ENCODE measurements around the gene DDR2.
"Not testable (repeated sequence)": the region's sequence is repeated elsewhere in the genome, so short reads cannot be mapped to it uniquely, and the experiment has no call there.

DDR2 gene

DNA sequence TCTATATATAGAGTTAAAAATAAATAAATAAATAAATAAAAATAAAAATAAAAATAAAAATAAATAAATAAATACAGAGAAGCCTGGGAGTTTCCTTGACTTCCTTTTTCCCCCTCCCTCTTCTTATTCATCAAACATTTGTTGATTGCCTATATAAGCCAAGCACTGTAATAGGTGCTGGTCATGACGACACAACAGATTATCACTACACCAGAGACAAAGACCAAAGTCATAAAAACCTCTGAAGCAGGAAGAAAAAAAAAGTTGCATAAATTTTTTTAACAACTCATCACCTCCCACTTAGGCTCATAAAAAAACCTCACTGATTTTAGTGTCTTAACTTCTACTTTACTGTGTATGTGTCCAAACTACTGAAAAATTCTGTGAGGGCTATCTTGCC lies 95.2 kb downstream of the DDR2 start:
- not testable (repeated sequence) for FAIRE-seq

DNA sequence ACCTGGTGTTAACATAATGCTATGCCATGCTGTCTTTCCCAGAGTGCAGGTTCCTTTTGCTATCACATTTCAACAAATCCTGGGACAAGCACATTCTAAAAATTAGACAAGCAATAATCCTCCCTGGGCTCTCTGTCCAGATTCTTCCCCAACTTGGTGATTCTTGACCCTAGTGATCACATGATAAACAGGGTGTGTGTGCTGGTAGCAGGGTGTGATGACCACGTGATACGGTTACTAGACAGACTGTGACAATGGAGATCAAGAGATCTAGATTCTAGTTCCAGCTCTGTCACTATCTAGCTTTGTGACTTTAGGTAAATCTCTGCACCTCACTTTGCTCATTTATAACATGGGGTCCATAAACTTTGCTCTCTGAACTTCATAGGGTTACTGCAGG lies 96.3 kb downstream of the DDR2 start:
- no peak for FAIRE-seq

DNA sequence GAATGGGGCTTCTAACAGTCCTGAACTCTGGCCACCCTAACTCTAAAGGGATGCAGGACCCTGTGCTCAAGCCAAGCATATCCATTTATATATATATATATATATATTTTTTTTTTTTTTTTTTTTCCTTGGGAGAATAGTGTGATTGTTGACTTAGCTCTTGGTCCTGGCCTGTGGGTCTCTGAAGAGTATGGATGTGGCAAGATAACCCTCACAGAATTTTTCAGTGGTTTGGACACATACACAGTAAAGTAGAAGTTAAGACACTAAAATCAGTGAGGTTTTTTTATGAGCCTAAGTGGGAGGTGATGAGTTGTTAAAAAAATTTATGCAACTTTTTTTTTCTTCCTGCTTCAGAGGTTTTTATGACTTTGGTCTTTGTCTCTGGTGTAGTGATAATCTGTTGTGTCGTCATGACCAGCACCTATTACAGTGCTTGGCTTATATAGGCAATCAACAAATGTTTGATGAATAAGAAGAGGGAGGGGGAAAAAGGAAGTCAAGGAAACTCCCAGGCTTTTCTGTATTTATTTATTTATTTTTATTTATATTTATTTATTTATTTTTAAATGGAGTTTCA lies 97.0 kb downstream of the DDR2 start:
- peak; percentile 11 for FAIRE-seq

DNA sequence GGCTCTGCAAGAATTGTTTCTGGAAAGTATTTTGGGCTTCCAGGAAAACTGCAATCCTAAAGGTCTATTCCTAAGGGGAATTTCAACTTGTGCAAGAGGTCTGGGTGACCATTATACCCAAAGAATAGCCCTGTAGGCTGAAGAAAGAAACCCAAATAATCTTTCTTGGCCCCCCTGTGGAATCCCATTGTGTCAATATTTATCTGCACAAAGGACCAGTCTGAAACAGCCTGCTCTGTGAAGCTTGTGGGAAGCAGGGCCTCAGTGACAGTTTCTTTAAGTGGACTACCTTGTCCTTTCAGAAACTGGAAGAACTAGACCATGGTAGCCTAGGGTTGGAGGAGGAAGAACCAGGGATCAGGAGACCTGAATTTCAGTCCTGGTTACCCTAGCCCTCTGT lies 99.8 kb downstream of the DDR2 start:
- no peak for FAIRE-seq

DNA sequence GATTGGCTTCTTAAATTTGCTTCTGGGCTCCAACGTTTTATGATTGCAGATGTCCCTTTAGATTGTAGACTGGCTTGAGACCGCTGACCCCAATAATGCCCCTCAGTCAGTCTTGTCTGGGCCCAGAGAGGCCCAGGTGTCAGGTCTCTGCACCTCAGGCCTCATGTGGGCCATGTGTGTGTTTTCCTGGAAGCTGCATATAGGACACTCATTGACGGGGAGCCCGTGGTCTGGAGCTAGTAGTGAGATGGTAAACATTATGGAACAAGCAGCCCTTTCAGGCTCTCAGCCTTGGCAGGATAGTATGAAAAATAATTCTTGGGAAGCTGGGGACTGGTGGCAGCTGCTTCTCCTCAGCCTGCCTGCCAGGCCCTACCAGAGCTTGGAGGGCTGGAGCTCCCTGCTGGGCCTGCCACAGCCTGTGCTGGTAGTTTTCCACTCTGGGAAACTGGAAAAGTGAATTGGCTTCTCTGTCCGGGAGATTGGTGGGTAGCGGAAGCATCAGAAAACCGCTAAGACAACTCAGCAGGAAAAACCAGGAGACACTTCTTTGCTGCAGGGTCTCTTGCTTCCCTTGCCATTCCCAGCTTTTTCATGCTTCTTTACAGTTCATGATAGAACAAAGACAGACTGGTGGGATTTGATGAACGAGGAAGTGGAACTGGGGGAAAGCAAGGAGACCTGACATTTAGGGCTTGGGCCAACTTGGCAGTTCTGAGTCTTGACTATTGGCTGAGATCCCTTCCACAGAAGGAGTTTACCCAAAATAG lies 100.5 kb downstream of the DDR2 start:
- FAIRE-seq, result no peak

DNA sequence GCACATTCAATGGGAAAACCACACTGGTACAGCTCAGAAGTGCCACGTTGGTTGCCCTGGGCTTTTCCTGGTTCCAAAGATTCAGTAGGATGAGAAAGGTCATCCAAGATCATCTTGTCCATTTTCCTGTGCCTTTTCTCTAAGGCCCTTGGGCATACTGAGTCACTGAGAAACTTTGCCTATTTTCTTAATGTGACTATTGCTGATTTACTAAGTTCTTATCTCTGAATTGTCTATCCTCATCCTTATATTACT lies 101.0 kb downstream of the DDR2 start:
- no peak for FAIRE-seq

DNA sequence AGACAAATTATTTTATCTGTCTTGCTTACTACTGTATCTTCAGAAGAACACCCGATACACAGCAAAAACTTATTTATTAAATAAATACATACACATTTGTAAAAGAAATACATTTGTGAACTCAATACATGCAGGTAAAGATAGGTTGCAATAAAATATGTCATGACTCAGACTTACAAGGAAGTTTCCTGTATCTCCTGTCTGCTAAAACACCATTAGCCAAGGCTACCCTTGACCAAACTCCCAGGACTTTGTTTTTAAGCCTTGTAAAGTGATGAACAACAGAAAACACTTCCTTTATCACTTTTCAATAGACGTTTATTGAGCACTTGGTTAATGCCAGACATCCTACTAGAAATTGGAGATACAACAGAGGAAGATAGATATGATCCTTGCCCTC lies 101.8 kb downstream of the DDR2 start:
- no peak for FAIRE-seq

DNA sequence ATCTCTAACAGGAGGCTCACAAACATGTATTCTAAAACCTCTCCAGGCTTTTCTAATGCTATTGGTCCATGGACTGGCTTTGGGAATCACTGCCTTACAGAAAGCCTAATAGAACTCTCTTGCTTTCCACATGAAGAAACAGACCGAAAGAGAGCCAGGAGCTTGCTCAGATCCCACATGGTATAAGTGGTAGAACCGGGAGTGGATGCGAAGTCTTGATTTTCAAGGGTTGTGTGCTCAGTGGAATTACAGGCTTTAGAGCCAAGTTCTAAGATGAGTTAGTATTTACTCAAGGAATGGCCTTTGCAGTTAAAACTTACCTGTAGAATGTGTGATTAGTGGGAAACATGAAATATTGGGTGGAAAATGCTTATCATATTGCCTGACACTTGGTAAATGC lies 103.9 kb downstream of the DDR2 start:
- FAIRE-seq, result no peak

DNA sequence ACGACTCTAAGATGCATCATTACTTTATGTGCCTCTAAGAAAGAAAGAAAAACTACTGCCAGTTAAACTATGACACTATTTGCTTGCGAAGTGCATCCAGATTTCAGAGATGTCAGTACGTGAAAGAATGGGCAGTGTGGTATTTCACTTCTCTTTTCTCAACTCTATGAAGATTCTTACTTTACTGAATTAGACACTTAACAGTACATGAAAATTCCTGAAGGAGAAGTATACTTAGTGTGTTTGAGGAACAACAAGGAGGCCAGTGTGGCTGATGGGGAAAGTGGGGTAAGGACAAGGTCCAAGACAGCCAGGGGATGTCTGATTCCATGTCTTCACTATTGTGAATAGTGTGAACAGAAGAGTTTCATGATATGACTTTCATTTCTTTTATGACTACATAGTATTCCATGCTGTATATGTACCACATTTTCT lies 104.4 kb downstream of the DDR2 start:
- FAIRE-seq, result no peak

DNA sequence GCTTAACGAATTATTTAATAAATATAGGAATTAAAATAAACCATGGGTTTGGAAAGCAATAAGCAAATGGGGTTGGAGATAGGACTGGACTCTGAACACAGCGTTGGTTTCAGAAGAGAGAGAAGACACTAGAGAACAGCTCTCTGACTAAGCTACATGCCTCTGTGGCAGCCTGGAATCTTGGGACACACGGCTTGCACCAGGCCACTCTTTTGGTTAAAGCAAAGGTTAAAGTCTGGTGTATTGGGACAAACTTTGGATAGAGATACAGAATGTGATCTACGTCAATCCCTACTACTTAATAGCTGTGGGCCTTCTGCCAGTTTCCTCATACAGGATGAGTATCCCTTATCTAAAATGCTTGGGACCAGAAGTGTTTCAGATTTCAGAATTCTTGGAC lies 108.5 kb downstream of the DDR2 start:
- no peak for FAIRE-seq

DNA sequence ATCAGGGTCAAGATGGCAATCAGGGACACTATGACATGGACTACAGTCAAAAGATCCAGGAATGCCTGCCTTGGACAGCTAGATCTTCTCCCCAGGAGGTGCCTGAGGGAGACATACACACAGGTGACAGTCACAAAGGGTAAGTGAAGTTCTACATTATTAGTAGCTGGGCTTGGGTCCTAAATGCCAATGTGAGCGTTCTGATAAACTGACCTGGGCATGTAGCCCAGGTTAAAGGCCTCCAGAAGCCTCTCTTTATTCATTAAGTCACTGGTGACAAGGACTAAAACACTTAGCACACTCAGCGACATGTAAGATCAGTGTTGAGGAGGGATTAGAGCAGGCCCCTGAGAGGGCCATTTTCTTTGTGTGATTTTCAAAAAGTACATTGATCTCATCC lies 109.3 kb downstream of the DDR2 start:
- no peak for FAIRE-seq

DNA sequence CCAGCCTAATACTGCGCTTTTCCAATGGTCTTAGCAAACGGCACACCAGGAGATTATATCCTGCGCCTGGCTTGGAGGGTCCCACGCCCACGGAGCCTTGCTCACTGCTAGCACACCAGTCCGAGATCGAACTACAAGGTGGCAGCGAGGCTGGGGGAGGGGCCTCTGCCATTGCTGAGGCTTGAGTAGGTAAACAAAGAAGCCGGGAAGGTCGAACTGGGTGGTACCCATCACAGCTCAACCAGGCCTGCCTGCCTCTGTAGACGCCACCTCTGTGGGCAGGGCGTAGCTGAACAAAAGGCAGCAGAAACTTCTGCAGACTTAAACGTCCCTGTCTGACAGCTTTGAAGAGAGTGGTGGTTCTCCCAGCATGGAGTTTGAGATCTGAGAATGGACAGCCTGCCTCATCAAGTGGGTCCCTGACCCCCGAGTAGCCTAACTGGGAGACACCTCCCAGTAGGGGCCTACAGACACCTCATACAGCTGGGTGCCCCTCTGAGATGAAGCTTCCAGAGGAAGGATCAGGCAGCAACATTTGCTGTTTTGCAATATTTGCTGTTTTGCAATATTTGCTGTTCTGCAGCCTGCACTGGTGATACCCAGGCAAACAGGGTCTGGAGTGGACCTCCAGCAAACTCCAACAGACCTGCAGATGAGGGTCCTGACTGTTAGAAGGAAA lies 114.1 kb downstream of the DDR2 start:
- not testable (repeated sequence) for FAIRE-seq

DNA sequence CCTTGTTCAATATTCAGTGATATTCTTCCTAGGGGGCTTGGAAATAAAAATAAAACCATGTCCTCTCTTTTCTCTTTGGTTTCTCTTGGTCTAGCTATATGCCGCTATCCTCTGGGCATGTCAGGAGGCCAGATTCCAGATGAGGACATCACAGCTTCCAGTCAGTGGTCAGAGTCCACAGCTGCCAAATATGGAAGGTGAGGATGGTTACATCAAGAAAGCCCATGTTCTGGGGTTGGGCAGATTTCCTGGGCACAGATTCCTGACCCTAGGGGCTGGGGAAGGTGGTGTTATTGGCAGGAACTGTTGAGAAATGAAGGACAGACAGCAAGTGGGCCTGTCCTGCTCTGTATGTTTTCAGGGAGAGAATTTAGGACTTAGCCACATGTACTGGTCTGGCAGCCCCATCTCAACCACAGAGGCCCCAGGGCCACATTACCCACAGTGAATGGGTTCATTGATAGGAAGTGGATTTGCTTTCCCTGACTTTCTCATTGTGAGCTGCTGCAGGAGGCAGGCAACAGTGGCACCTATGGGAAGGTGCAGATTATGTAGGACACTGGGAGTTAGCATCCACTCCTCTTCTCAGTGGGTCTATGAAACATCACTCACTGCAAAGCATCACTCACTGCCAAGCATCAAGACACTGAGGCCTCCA lies 120.9 kb downstream of the DDR2 start:
- FAIRE-seq, result no peak

DNA sequence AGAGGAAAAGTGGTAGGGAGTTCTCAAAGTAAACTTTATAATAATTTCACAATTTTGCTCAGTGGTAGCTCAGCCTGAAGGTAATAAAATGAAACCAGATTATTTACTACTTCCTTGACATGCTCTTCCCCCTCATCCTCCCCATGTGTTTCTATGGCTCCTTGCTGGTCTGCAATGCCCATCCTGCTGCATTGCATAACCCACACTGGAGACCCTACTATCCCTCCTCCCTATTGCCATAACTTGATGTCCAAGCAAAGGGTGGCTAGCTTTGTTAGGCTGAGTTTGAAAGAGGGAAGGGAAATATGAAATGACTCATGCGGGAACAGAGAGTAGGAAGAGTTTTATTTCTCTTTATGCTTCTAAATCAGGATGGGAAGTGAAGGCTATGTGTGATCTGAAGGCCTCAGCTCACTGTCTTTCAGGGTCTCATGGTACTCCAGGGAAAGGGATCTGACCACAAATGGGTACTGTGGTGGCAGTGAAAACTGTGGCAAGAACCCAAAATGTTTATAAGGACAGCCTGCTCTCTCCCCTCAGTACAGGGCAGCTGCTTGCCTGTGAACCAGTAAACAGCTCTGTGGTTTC lies 121.8 kb downstream of the DDR2 start:
- FAIRE-seq, result no peak

DNA sequence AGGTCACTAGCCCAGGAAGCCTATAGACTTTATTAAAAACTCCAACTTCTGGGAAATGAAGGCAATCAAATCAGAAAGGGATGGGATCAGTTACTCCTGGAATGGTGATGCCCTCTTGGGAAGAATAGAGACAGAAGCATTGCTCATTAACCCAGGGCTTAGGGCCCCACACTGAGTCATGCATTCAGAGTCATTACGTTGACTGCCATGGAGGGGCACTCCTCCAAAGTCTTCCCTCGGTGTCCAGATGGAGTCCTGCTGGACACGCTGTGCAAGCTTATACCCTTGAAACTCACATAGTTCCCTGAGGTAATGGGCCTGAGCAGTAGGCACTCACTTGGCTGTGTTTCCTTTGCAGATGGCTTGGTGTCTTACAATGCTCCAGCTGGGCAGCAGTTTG lies 123.0 kb downstream of the DDR2 start:
- no peak for FAIRE-seq

DNA sequence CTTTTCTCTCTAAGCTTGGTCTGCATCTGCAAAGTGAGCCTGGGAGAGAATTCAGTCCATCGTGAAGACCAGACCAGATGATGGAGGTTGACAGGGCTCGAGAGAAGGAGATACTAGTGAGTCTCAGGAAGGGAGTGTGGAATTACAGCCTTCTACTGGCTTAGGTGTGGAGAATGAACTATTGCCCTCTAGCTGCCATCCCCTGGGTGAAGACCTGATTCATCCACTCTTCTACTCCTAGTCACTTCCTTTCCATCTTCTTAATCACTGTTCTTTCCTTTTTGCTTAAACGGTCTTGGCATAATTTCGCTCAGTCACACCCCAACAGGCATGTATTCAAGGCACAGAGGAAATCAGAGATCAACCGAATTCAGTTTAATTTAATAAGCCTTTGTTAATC lies 124.3 kb downstream of the DDR2 start:
- FAIRE-seq, result no peak

DNA sequence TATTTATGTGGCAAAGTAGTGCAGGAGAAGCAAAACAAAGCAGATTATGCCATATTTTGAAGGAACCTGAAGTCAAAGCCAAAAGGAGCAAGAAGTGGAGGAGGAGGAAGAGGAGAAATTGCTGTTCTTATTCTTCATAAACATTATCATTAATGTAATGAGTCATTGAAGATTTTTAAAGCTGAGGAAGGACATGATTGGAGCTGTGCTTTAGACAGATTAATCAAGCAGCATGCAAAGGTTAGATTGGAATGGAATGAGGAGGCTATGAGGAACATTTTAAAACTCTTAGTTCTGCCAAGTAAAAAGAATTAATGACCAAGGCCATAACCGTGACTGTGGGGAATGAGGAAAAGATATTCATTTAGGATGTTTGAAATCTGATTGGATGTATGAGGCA lies 125.2 kb downstream of the DDR2 start:
- FAIRE-seq, result no peak

DNA sequence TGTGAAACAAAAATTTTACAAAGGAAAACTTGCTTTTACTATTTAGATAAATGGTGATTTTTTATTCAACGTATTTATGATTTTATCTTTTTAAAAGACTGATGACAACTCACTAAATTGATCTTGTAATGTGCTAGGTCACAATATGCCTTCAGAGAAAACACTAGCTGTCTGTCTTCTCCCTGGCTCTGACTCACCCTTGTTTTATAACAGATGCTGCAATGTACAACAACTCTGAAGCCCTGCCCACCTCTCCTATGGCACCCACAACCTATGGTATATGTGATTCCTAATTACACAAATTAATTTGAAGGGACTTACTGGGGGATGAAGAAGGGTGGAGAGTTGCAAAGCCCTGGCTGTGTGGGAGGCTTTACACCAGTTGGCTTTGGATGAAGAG lies 133.5 kb downstream of the DDR2 start:
- FAIRE-seq, result no peak

DNA sequence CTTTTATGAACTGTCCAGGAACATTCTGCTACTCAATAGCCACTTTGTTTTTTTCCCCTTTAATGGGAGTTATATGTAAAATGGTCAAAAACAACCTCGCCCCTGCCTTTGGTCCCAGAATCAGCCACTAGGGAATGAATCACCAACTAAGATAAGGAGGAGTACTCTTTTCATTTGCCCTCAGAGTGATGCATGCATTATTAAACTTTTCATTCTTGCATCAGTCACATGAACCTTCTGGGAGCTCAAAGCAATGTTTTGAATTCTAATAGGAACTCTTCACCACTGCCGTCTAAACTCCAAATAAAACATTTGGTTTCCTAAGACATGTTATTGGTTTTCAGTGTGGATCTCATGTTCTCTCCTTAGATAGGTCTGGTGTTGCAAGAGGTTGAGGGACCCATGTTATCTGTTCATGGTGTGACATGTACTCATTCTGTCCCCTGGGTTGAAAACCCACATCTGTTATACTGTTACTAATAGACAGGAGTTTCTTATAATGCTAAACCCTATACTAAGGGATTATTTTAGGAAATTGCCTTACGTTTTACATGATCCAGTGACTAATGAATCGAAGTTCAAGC lies 140.4 kb downstream of the DDR2 start:
- no peak for FAIRE-seq

DNA sequence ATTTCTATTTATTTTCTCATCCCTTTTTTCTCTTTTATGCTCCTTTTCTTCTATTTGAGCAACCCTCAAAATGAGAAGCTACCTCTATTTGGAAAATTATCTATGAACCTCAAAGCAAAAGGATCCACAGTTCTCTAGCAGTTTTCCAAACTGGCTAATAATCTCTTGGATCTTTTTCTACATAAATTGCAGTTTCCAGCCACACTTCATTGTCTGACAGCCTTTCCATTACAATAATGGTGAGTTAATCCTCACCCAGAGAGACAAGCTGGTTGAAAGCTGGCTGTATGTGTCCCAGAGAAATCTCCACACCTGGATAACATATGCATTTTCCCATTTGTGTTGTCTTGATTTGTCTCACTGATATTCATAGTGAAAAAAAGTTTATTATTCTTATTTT lies 141.7 kb downstream of the DDR2 start:
- no peak for FAIRE-seq

DNA sequence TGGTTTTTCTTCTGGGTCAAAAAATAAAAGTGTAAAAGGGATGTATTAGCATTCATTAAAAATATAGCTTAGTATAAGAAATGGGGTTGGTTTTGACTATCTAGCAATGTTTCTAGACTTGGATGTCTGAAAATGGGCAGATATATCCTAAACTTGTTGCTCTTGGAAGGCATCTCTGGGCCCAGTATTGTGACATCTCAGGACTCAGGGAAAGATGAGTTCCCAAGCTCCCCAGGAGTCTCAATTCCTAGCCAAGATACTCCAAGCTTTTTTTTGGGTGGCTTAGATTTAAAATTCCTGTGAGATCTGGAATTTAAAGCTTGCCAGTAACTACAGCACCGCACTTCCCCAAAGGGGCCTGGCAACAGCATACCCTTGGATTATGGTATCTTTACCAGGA lies 146.8 kb downstream of the DDR2 start:
- FAIRE-seq, result no peak

DNA sequence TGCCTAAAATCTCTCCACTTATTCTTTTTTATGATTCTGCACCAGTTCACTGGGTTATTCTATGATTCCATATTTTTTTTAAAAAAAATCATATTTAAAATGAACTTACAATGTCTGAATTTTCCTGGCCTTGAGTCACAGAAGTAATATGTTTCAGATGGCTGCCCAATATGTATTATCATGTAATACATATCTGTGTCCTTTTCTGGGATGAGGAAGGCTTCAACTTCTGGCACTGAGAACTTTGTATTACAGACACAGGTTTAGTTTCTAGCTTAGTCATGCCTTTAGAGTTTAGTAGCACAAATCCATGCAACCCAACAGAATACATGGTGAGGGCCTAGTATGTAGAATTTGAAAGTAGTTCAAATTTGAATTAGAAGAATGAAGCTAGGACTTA lies 150.4 kb downstream of the DDR2 start:
- FAIRE-seq, result no peak

DNA sequence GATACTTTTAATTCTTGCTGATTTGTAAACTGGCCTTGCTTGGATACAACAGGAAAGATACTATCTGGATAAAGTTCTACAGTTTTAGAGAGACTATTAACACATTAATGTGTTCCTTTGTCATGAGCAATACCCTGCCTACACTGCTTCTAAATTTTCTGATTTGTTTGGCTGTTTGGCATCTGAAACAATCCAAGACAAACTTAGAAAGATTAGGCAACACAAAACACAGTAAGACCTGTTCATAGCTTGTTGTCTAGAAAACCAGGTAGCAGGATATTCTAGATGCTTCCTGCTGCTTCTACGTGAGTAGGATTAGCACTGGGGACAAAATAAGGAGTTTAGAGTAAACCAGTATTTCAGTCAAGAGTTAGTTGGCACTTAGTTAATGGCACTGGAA lies 152.7 kb downstream of the DDR2 start:
- FAIRE-seq, result not testable (repeated sequence)
